ENCODE measurements around the gene TMCC2. TPM values are rescaled to one million over a fixed set of nuclear protein-coding genes. Genes with fewer than 3 reads are reported as not detected.
A peak's percentile ranks its signal among the peaks of the same experiment; 100 is the strongest.
"Not testable (repeated sequence)": the region's sequence is repeated elsewhere in the genome, so short reads cannot be mapped to it uniquely, and the experiment has no call there.

TMCC2 gene
- polyA plus RNA-seq, 5 donors: 7.8 to 21.5 (median 12.3) TPM

GRCh38 chr1:205275916-205276688, 48.4 kb downstream of the TMCC2 start:
- DNase-seq: no peak

- DNase-seq: no peak
Measured at GRCh38 chr1:205276689-205277065, 48.9 kb downstream of the TMCC2 start.

DNA sequence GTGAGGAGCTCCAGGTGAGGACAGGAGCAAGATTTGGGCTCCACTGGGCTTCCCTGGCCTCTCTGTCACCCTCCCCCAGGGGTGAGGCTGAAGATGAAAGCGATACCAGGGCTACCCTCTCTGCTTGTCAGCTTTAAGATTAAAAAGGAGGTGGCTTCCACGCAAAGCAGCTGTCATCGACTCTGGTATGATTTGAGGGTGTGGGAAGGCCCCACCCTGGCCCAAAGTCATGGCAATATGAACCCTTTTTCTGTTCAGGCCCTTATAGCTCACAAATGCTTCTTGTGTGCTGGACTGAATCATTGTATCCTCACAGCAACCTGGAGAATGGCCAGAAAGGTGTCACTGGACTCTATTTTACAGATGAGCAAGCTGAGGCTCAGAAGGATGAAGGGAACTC, 52.2 kb downstream of the TMCC2 start:
- DNase-seq: no peak

- DNase-seq: not testable (repeated sequence)
Measured at GRCh38 chr1:205280666-205281395, 53.1 kb downstream of the TMCC2 start.

GRCh38 chr1:205283270-205284147, 55.8 kb downstream of the TMCC2 start:
- no peak for DNase-seq

- DNase-seq: peak; percentile 54 to 55
Measured at GRCh38 chr1:205284420-205285144, 56.8 kb downstream of the TMCC2 start.

DNA sequence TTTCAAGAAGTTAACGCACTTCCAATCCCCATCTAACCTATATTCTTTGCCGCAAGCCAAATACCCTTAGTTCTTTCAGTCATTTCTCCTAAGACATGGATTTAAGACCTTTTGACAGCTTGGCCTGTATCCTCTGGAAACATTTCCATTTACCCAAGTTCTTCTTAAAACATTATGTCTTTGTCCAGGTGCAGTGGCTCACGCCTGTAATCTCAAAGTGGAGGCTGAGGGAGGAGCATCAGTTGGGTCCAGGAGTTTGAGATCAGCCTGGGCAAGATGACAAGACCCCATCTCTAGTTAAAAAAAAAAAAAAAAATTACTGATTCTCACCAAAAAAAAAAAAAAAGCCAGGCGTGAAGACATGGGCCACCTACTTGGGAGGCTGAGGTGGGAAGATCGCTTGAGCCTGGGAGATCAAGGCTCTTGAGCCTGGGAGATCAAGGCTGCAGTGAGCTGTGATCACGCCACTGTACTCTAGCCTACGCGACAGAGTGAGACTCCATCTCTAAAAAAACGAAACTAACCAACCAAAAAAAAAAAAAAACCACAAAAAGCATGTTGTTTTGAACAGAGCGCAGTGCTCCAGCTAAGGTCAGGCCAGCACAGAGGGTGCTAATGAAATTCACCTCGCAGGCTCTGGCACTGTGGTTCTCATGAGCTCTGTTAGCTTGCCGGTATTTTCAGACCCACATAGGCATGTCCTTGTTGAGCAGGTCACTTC, 57.8 kb downstream of the TMCC2 start:
- DNase-seq: no peak

GRCh38 chr1:205286335-205286950, 58.7 kb downstream of the TMCC2 start:
- no peak for DNase-seq

DNA sequence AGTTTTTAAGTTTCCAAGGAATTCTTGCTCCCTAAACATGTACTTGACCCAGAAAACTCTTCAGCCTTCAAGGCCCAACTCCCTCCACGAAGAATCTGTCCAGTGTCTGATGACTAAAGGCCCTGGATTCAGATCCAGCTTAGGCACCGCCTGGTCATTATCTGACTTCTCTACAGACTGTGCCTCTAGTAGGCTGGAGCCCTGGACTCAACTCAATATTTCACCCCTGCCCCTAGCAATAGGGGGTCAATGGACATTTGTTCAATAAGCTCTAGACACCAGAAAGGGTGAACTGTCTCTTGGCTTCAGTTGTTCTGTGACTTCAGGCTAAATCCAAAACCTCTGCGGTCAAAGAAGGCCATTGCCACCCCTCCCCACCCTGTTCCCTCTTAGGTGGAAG, 59.3 kb downstream of the TMCC2 start:
- DNase-seq: no peak

DNA sequence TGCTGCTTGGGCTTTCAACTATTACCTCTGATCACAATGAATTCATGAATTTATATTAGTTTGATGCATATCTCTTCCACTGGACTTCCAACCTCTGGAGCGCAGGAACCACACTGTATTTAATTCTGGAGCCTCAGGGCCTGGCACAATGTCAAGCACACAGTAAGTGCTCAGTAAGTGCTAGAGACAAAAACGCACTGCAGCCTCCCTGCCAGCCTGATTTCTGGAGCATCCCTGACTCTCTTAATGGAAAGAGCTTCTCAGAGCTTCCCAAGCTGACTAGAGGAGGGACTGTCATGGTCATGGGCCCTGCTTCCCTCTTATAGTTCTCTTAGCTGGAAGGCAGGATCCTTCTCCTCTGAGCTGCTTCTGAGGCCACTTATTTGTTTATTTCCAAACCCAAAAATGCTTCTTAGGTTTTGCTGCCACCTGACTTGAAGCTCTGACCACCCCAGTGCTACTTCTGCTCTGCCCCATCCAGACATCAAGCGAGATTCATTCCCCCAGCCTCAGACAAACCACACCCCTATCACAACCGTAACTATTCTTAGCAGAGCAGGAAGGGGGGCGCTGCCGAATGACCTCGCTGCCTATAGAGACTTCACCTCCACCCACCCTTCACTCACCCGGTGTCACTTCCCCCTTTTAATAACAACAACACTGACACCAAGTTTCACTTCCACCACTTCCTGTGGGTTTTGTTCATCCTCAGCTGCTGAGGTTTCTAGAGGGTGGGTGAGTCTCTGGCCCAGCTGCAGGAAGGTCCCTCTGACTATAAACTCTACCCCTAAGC, 60.2 kb downstream of the TMCC2 start:
- peak in 1 of 2 donors; percentile 19 for DNase-seq

- DNase-seq: no peak
Measured at GRCh38 chr1:205291596-205291995, 63.9 kb downstream of the TMCC2 start.

- DNase-seq: no peak
Measured at GRCh38 chr1:205293350-205294074, 65.8 kb downstream of the TMCC2 start.

DNA sequence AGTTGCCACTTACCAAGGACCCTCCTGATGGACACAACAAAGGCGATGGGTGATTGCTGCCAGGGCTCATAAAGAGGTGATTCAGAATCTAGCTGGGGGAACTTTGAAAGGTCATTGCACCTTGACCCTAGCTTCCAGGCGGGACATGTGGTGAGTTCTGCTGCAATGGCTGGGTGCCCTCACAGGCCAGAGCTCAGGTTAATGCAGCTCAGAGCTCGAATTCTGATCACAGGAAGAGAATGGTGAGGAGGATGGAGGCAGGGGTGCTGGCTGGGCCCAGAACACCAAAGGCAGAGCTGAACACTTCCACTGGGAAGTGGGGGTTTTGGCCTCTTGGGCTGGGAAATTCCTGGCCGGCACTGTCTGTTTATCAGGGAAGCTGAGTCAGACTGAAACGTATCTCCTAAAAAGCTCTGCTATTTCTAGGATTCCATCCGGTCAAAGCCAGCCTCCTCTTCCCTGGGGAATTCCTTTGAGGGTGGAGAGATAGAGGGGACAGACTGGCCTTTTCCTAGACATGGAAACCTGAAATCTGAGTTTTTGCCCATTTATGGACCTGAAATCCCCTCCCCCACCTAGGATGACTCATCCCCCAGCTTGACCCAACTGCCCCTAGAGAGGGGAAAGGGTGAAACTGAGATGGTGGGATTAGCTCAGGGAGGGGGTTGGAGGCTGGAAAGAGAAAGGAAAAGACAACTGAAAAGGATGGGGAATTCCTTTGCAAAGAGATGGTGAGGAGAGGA, 66.6 kb downstream of the TMCC2 start:
- DNase-seq: no peak

- no peak for DNase-seq
Measured at GRCh38 chr1:205294934-205295333, 67.2 kb downstream of the TMCC2 start.

DNA sequence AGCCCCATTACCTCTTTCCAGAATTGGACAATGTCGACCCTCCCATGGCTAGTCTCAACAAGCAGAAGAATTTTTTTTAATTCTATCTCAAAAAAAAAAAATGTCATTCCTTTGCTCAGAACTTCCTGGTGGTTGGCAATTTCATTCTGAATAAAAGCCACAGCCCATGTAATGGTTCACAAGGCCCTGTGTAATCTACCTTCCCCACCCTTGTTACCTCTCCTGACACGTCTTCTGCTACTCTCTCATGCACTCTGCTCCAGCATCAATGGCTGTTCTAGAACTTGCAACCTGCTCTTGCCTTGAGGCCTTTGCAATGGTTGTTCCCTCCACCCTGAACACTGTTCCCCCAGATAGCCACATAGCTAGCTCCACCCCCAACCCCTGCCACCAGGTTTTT, 68.4 kb downstream of the TMCC2 start:
- no peak for DNase-seq

GRCh38 chr1:205297546-205298177, 69.9 kb downstream of the TMCC2 start:
- not testable (repeated sequence) for DNase-seq

- DNase-seq: no peak
Measured at GRCh38 chr1:205298191-205298994, 70.6 kb downstream of the TMCC2 start.

Measured in right lung (tissue), 5 donors.